Measurements from ENCODE around the gene ACOX2. TPM values are rescaled to one million over a fixed set of nuclear protein-coding genes. Genes with fewer than 3 reads are reported as not detected.

The ACOX2 gene
- polyA plus RNA-seq, 2 of the 4 experiments (the other 2 are of a cell fraction), result 4.8 to 23.2 TPM

DNA sequence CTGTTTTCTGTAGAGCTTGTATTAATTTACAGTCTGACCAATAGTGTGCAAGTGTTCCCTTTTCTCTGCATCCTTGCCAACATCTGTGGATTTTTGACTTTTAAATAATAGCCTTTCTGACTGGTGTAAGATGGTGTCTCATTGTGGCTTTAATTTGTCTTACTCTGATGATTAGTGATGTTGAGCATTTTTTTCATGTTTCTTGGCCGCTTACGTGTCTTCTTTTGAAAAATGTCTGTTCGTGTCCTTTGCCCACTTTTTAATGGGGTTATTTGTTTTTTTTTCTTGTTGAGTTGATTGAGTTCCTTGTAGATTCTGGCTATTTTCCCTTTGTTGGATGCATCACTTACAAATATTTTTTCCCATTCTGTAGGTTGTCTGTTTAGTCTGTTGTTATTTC, 7.6 kb upstream of the ACOX2 start (continued):
- no peak for TF ChIP-seq GATA3 (IDR thresholded peaks at IDR 0.05; ENCODE audit: borderline replicate concordance)
- TF ChIP-seq KDM5A (IDR thresholded peaks at IDR 0.05), result no peak

- TF ChIP-seq, protein P1, sequence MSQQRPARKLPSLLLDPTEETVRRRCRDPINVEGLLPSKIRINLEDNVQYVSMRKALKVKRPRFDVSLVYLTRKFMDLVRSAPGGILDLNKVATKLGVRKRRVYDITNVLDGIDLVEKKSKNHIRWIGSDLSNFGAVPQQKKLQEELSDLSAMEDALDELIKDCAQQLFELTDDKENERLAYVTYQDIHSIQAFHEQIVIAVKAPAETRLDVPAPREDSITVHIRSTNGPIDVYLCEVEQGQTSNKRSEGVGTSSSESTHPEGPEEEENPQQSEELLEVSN (IDR thresholded peaks at IDR 0.05; ENCODE audit: borderline replicate concordance, low read depth), result no peak
- TF ChIP-seq MAFK (IDR thresholded peaks at IDR 0.05; ENCODE audit: partially characterized antibody), result peak; percentile 95
- no peak for FAIRE-seq
- Histone ChIP-seq H3K27ac (no peak overlapping the region), H3K4me3 (no peak overlapping the region), H3K9me3 (no peaks in the 10 kb centered on the region), H3K4me2 (no peak overlapping the region), H3K4me1 (peaks cover 30% of the 10 kb centered on the region)
- POLR2A ChIA-PET, result no interaction called here
- no peak for DNase-seq (ENCODE audit: low read depth in 1 of 2, low spot score in 1 of 2)
- WGBS (ENCODE audit: missing lambda C conversion rate), result 85% methylated on average over 6 of the region's 8 CpGs
- no peak for ATAC-seq
- CTCF ChIA-PET, result no interaction called here
Measured at GRCh38 chr3:58540176-58540858, 3.3 kb upstream of the ACOX2 start.

DNA sequence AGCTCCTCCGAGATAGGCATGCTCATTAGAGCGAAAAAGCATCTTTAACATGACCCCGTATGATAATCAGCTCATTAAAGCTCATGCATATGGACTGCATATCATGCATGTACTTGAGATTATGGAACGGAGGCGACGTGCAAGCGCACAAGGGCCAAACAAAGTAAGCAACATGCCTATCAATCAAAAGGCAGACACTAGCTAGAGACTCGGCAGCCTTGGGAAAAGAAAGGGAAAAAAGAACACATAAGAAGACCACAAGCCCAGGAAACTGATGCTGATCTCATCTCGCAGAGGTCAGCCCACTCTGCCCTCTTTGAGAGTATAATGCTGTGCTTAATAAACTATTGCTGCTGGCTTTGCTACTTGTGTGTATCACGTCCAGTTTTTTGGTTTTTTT, 2.6 kb upstream of the ACOX2 start:
- FAIRE-seq (no peak), ATAC-seq (no peak), DNase-seq (ENCODE audit: low read depth in 1 of 2, low spot score in 1 of 2) (no peak)
- Histone ChIP-seq H3K27ac (no peak overlapping the region), H3K4me2 (no peak overlapping the region), H3K4me1 (peaks cover 33% of the 10 kb centered on the region), H3K4me3 (no peak overlapping the region), H3K9me3 (no peaks in the 10 kb centered on the region)
- 81% methylated on average over 10 of the region's 10 CpGs for WGBS (ENCODE audit: missing lambda C conversion rate)
- POLR2A ChIA-PET, result no interaction called here
- no peak for TF ChIP-seq SREBF2 (IDR thresholded peaks at IDR 0.05)
- TF ChIP-seq ZFP36 (IDR thresholded peaks at IDR 0.05; ENCODE audit: borderline replicate concordance, partially characterized antibody), result no peak
- TF ChIP-seq SMC3 (IDR thresholded peaks at IDR 0.05), result no peak
- no peak for TF ChIP-seq EHF (CRISPR knock-in tag; IDR thresholded peaks at IDR 0.05)
- no peak for TF ChIP-seq TP53 (CRISPR knock-in tag; IDR thresholded peaks at IDR 0.05)
- no peak for TF ChIP-seq CEBPB (IDR thresholded peaks at IDR 0.05)
- TF ChIP-seq HOXB5 (CRISPR knock-in tag; IDR thresholded peaks at IDR 0.05), result no peak
- TF ChIP-seq ESRRA (IDR thresholded peaks at IDR 0.05; ENCODE audit: borderline replicate concordance, low read length), result no peak
- TF ChIP-seq, protein P2, sequence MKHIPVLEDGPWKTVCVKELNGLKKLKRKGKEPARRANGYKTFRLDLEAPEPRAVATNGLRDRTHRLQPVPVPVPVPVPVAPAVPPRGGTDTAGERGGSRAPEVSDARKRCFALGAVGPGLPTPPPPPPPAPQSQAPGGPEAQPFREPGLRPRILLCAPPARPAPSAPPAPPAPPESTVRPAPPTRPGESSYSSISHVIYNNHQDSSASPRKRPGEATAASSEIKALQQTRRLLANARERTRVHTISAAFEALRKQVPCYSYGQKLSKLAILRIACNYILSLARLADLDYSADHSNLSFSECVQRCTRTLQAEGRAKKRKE (CRISPR knock-in tag; IDR thresholded peaks at IDR 0.05; ENCODE audit: low read depth), result no peak
- TF ChIP-seq RAD21 (conservative IDR thresholded peaks at IDR 0.05 in 1 of 2, IDR thresholded peaks at IDR 0.05 in 1 of 2), result no peak
- TF ChIP-seq, protein P1 (IDR thresholded peaks at IDR 0.05; ENCODE audit: borderline replicate concordance, low read depth), result no peak
- TF ChIP-seq RFX5 (IDR thresholded peaks at IDR 0.05), result no peak
- TF ChIP-seq CBX8 (IDR thresholded peaks at IDR 0.05), result no peak
- no peak for TF ChIP-seq USF2 (IDR thresholded peaks at IDR 0.05)
- TF ChIP-seq RARB (CRISPR knock-in tag; IDR thresholded peaks at IDR 0.05), result no peak
- no peak for TF ChIP-seq NR3C1 (IDR thresholded peaks at IDR 0.05)
- TF ChIP-seq, protein P3, sequence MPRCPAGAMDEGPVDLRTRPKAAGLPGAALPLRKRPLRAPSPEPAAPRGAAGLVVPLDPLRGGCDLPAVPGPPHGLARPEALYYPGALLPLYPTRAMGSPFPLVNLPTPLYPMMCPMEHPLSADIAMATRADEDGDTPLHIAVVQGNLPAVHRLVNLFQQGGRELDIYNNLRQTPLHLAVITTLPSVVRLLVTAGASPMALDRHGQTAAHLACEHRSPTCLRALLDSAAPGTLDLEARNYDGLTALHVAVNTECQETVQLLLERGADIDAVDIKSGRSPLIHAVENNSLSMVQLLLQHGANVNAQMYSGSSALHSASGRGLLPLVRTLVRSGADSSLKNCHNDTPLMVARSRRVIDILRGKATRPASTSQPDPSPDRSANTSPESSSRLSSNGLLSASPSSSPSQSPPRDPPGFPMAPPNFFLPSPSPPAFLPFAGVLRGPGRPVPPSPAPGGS (IDR thresholded peaks at IDR 0.05), result no peak
- no peak for TF ChIP-seq MAX (IDR thresholded peaks at IDR 0.05)
- TF ChIP-seq EP300 (IDR thresholded peaks at IDR 0.05), result no peak
- CTCF ChIA-PET, result interaction anchor here (1.1 to 2.2 kb wide), 5 partner anchors 10 to 30 kb away, joined by 3 to 9 read pairs (median 3); no protein-coding TSS in a partner anchor
